ENCODE measurements around the gene CACNA1C.

Gene CACNA1C

DNA sequence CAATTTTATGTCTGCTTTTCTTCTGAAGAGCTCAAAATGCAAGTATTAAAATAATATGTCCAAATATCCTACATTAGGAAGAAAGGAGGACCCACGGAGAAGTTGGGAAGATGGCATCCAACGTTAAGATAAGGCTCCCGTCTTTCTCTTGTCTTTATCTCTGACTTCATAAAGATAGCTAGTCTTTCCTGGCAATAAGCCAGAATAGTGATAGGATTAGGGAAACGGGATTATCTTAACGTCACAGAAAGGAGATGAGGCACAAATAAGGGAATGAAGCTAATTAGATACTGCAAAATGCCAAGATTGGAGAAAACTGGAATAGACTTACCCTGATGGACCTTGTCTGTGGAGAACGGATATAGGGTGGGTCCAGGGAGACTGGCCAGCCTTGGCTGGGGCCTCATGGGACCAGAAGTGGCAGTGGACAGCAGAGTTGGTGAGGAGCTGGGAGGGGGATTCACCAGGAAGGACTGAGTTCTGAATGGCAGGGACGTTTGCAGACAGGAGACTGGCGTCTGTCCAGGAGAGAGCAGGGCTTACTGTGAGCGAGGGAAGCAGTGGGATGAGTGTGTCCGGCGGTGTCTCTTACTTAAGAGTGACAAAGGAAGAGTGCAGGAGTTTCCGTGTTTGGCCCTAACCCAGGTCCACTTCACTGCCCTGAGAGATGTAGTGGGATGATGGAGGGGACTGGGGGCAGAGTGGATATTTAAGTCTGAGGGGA is 119.9 kb downstream of the CACNA1C start:
- DNase-seq = no peak

DNA sequence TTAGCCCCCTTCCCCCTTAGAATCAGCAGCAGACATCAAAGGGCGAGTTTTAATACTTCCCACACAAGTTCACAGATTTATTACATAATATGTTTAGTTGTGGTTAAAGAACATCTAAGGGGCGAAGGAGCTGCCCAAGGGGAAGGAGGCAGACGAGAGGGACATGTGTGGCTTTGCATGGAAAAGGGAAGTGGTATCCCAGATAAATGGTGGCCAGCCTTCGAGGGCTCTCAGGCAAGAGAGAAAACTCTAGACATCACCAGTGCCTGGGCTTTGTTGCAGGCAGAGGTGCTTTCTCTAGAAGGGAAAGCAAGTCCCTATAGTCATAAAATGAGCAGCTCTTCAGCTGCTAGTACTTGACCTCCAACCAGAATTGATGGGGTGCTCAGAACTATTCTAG is 121.2 kb downstream of the CACNA1C start:
- no peak for DNase-seq

DNA sequence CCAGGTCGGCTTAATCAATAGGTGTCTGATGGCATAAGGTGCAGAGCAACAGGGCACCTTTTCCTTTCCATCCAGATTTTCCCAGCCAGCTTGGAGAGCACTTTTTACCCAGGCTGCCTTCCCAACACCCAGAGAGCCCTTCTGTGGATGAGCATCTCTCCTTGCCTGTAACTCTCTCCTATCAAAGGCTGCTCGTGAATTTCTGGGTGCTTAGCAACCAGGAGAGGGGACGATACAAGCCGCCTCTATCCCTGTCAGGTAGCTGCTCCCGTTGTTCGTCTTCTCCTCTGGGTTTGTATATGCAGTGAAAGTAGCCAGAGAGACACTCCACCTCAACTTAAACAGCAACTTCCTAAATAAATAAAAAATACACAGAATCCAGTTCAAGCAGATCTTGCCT is 124.2 kb downstream of the CACNA1C start:
- no peak for DNase-seq

GRCh38 chr12:2177751-2178150 is 125.0 kb downstream of the CACNA1C start:
- no peak for DNase-seq

DNA sequence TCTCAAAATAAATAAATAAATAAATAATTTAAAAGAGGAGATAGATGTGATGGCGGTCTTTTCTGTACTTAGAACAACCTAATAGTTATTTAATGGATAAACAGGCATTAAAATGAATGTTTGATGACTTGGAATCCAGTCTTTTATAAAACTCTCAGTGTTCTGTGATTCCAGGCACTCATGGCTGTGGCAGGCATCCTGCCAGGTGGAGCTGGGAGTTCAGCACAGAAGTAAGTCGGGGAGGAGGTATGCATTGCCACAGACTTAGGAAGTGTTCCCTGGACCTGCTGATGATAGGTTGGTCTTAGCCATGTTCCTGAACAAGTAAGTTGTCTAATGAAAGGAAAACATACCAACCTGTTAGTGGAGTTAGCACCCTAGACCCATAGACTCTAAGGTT is 126.3 kb downstream of the CACNA1C start:
- no peak for DNase-seq

- DNase-seq = no peak
Measured at GRCh38 chr12:2179953-2180736, 127.4 kb downstream of the CACNA1C start.

- DNase-seq = no peak
Measured at GRCh38 chr12:2180737-2181082, 127.9 kb downstream of the CACNA1C start.

GRCh38 chr12:2183556-2184541 is 131.1 kb downstream of the CACNA1C start:
- no peak for DNase-seq

GRCh38 chr12:2185751-2186341 is 133.1 kb downstream of the CACNA1C start:
- DNase-seq = no peak

DNA sequence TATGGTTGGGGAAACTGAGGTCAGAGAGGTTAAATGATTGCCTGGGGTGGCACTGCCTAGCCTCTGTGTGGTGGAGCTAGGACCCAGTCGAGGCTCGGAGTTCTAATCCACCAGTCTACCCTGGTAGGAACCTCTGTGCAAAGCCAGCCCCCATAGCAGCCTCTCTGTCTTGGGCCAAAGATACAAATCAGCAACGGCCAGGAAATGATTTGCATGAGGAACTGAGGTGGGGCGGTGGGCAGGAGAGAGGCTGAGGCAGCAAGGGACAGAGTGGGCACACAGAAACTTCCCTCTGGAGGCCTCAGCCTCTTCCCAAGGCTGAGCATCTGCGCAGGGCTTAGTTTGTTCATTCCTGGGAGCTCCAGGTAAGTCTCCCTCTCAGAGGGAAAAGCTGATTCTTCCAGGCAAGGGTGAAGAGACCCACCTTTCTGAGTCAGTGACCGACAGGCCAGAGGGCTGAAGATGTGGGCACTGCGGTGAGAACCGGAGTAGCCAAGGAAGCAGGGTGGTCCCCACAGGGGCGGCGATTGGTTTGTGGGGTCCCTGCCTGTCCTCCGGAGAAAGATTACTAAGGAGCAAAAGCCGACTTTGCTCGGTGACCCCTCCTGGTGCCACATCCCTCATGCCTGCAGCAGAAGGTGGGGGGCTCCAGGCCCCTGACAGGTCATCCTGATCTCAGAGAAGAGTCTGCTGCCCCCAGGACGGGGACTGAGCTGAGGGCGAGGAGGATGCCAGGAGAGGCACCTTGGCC is 134.6 kb downstream of the CACNA1C start:
- DNase-seq = no peak

- no peak for DNase-seq
Measured at GRCh38 chr12:2190085-2190484, 137.3 kb downstream of the CACNA1C start.

DNA sequence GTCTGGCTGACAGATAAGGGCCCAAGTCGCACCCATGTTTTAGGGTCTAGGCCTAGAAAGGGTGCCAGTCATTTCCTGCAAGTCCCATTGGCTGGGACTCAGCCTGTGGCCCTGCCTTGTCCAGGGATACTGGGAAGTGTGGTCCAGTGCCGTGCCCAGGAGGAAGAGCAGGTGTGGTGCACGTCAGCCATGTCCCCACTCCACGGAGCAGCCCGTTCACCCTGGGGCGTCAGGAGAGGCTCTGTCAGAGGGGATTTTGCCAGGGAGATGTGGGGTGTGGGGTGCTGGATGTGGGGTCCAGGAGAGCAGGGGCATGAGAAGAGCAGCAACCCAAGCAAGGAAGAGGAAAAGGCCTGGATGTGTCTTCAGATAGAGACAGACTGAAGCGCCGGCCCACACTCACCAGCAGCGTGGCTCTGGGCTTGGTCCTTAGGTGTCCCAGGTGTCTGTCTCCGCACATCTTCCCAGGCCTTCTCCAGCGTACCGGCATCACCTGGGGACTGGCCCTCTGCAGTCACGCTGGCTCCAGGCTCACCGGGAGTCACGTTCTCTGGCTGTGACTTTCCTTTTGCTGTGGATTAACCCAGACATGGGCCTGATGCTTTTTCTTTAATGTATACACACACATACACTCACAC is 138.2 kb downstream of the CACNA1C start:
- no peak for DNase-seq

GRCh38 chr12:2191534-2192153 is 138.9 kb downstream of the CACNA1C start:
- DNase-seq = no peak

DNA sequence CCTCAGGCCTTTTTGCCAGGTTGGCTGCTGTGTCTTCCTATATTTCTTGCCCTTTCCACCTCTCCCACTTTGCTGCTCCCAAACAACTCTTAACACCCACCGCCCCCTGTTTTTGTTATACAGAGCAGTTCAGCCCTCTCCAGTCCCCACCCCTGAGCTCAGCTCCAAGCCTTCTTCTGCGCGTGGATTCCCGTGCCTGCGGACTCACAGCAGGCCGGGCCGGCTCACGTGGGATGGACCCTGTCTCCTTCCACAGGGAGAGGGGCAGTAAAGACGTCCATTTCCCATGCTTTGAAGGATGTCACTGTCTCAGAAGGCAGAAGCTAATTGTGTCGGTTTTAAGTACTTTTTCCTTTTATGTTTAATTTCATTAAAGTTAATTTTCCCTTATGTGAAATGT is 139.4 kb downstream of the CACNA1C start:
- no peak for DNase-seq

GRCh38 chr12:2194060-2194459 is 141.3 kb downstream of the CACNA1C start:
- no peak for DNase-seq

GRCh38 chr12:2194571-2194970 is 141.8 kb downstream of the CACNA1C start:
- DNase-seq = no peak

DNA sequence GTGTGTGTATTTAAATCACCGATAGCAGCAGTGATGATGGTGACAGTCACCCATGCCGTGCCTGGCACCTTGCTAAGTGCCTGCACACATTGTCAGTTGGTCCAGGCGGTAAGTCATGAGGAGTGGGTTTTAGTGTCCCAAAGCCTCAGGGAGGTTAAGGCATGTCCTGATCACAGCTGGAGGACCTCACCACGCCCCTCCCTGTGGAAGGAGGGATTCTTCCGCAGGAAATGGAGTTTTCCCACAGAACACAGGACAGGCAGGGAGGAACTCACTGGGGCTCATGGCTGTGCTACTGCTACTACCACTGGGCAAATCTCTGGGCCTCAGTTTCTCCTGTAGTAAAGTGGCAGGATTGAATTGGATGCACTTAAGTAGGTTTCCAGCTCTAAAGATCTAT is 142.3 kb downstream of the CACNA1C start:
- no peak for DNase-seq

DNA sequence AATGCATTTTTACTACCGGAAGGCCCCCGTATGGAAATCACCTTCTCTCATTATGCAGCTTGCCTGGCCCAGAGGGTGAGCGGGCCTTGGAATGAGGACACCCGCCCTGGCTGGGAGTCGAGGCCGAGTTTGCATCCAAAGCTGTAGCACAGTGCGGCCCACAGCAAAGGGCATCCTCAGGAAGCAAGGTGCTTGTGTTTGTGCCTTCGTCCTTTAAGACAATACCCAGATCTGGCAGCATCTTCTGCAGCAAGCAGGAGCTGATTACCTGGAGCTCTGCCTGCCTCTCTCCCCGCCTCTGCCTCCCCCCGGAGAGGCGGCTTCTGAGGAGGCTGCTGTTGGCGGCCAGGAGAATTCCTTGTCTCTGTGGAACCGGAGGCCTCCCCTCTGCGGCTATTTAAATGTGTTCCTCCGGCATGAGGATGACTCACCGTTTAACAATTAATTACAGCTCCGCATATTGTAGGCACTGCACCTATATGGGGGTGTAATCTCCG is 145.3 kb downstream of the CACNA1C start:
- DNase-seq = no peak

GRCh38 chr12:2198542-2198941 is 145.8 kb downstream of the CACNA1C start:
- DNase-seq = no peak

DNA sequence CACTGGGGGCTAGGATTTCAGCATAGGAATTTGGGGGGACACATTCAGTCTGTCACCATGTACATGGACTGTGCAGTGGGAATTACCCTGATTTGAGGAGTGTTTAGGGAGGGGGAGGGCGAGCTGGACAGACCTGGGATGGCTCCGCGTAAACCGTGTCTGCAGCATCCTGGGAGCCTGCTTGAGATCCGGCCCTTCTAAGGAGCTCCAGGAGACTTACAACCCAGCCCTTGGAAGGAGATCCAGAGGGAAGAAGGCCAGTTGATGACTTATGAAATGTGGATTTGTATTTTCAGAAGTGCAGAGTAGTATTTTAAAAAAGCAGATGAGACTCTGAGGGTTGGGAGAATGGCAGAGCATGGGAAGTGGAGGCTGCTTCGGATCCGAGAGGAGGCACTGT is 153.2 kb downstream of the CACNA1C start:
- DNase-seq = no peak

All from stimulated activated CD4-positive, alpha-beta T cell treated with anti-CD3 and anti-CD28 coated beads, Interleukin-4, amount 100 ng/mL, for 4 hours (primary cell).